Suprapubic skin (tissue), 4 donors: Measurements from ENCODE around the gene SORCS3.

Experiments
- CTCF ChIP-seq, 2 donors: fragments of 200-600 bp in 1 of 2; fragments of 450-650 bp in 1 of 2; sonication (generic) in 1 of 2; IDR thresholded peaks; one replicate each; pipeline ENCODE4 v1.5.1; 2016 to 2019; ENCODE audit warnings: antibody characterized with exemption in 2 of 2, mild to moderate bottlenecking in 1 of 2, moderate library complexity in 1 of 2
- EP300 ChIP-seq: sonication (generic); formaldehyde crosslinking; IDR thresholded peaks from one replicate; pipeline ENCODE4 v1.6.1; 2017; ENCODE audit warnings: antibody characterized with exemption
- POLR2A ChIP-seq, 2 donors: fragments of 450-650 bp; IDR thresholded peaks; one replicate each; pipeline ENCODE4 v1.6.1; 2017; ENCODE audit warnings: antibody characterized with exemption in 2 of 2, mild to moderate bottlenecking in 2 of 2, moderate library complexity in 2 of 2
- POLR2AphosphoS5 ChIP-seq, 3 donors: sonication (generic); formaldehyde crosslinking; IDR thresholded peaks; one replicate each; pipeline ENCODE4 v1.6.1; 2017; ENCODE audit warnings: antibody characterized with exemption in 3 of 3

GRCh38 chr10:104664205-104664604 is 23.1 kb downstream of the SORCS3 start:
- TF ChIP-seq CTCF (IDR thresholded peaks at IDR 0.05) (no peak), EP300 (no peak), POLR2AphosphoS5 (IDR thresholded peaks at IDR 0.05) (no peak), POLR2A (IDR thresholded peaks at IDR 0.05) (no peak)
